ENCODE data around the gene BCL6. TPM values are rescaled to one million over a fixed set of nuclear protein-coding genes. Genes with fewer than 3 reads are reported as not detected.

BCL6 gene
- total and polyA plus RNA-seq, 10 of the 15 experiments (the other 5 are each of a cell fraction or from before 2014, with no cell fraction given) = 0.04 to 0.85 (median 0.15) TPM

DNA sequence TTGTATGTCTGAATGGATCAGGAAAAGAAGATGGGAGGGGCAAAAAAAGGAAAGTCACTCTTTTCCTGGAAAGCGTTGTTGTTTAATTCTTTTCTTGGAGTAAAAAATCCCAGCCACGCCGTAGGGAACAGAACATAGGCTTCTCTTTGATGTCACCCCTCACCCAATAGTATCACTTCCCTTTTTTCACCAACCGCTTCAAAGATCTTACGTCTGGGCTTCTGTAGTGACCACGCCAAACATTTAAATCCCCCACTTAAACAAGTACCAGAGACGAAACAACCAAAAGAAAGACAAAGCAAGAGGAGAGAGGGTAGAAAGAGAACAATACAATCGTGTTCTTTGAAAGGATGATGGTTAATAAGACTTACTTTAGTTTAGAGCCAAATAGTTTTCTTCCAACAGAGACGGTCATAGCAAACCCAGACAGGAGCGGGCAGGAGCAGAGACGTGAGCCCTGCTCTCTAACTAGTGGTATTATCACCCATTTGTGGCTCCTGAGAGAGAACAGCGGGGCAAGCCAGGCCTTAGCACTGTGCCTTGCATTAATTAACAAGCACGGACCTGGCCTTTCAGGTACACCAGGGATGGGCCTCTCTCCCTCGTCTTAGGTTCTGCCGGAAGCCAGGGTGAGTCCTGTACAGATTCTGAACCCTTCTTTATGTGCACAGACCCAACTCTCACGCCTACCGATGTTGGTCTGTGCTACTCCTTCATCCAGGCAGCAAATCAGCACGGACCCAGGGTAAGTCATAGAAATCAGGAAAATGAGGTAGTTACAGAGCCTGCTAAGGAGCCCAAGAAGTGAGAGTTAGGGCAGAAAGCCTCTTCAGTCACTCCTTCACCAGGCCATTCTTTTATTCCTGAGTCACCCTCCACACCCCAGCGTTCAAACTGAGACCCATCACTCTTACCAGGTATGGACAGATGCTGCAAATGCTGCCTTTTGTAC lies 28.2 kb upstream of the BCL6 start (continued):
- no peak for TF ChIP-seq SIX5 (IDR thresholded peaks at IDR 0.05; ENCODE audit: low read depth, low read length, severe bottlenecking)
- TF ChIP-seq MYB (IDR thresholded peaks at IDR 0.05; ENCODE audit: borderline replicate concordance, low read depth, low read length) = peak; percentile 82
- peak; percentile 95 for TF ChIP-seq NFIC (IDR thresholded peaks at IDR 0.05; ENCODE audit: low read depth, low read length)
- no peak for TF ChIP-seq FOS (IDR thresholded peaks at IDR 0.05; ENCODE audit: borderline replicate concordance, extremely low read depth, insufficient read length)
- TF ChIP-seq NRF1 (conservative IDR thresholded peaks at IDR 0.05; ENCODE audit: low read depth, low read length) = no peak
- peak; percentile 72; the same call in 1 of the 3 replicates for TF ChIP-seq POU2F2 (IDR thresholded peaks at IDR 0.05; ENCODE audit: borderline replicate concordance, low read depth, low read length)
- TF ChIP-seq TARDBP (IDR thresholded peaks at IDR 0.05; ENCODE audit: borderline replicate concordance) = peak; percentile 63; the same call in 1 of the 2 replicates
- no peak for TF ChIP-seq ZBTB4 (CRISPR knock-in tag; IDR thresholded peaks at IDR 0.05)
- TF ChIP-seq IRF3 (IDR thresholded peaks at IDR 0.05) = no peak
- TF ChIP-seq ZNF384 (IDR thresholded peaks at IDR 0.05; ENCODE audit: borderline replicate concordance, low read depth, low read length) = no peak
- TF ChIP-seq CHD1 (IDR thresholded peaks at IDR 0.05; ENCODE audit: low read depth, low read length) = no peak
- TF ChIP-seq, protein P1, sequence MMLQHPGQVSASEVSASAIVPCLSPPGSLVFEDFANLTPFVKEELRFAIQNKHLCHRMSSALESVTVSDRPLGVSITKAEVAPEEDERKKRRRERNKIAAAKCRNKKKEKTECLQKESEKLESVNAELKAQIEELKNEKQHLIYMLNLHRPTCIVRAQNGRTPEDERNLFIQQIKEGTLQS (IDR thresholded peaks at IDR 0.05; ENCODE audit: borderline replicate concordance, extremely low read depth, low read depth, low read length) = no peak
- TF ChIP-seq, protein P2, sequence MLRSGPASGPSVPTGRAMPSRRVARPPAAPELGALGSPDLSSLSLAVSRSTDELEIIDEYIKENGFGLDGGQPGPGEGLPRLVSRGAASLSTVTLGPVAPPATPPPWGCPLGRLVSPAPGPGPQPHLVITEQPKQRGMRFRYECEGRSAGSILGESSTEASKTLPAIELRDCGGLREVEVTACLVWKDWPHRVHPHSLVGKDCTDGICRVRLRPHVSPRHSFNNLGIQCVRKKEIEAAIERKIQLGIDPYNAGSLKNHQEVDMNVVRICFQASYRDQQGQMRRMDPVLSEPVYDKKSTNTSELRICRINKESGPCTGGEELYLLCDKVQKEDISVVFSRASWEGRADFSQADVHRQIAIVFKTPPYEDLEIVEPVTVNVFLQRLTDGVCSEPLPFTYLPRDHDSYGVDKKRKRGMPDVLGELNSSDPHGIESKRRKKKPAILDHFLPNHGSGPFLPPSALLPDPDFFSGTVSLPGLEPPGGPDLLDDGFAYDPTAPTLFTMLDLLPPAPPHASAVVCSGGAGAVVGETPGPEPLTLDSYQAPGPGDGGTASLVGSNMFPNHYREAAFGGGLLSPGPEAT (IDR thresholded peaks at IDR 0.05; ENCODE audit: low read depth) = peak; percentile 97
- TF ChIP-seq RELA (IDR thresholded peaks at IDR 0.05; ENCODE audit: borderline replicate concordance, partially characterized antibody) = peak; percentile 42
- TF ChIP-seq KLF5 (IDR thresholded peaks at IDR 0.05; ENCODE audit: partially characterized antibody) = no peak
- TF ChIP-seq TCF3 (IDR thresholded peaks at IDR 0.05; ENCODE audit: borderline replicate concordance, insufficient read depth, low read depth, low read length) = peak; percentile 51; the same call in 1 of the 2 replicates
- no peak for TF ChIP-seq SREBF1 (IDR thresholded peaks at IDR 0.05; ENCODE audit: low read length)
- no peak for TF ChIP-seq LARP7 (IDR thresholded peaks at IDR 0.05)
- TF ChIP-seq DPF2 (IDR thresholded peaks at IDR 0.05) = peak; percentile 98
- no peak for TF ChIP-seq RCOR1 (conservative IDR thresholded peaks at IDR 0.05; ENCODE audit: low read depth, low read length)
- TF ChIP-seq IKZF1 (conservative IDR thresholded peaks at IDR 0.05) = peak; percentile 99
- no peak for TF ChIP-seq HDAC2 (IDR thresholded peaks at IDR 0.05)
